ENCODE data around the gene SLF1. TPM values are rescaled to one million over a fixed set of nuclear protein-coding genes. Genes with fewer than 3 reads are reported as not detected.

Gene SLF1
- polyA plus RNA-seq, 1 of the 3 experiments (the other 2 are of a cell fraction), result 5.5 TPM

DNA sequence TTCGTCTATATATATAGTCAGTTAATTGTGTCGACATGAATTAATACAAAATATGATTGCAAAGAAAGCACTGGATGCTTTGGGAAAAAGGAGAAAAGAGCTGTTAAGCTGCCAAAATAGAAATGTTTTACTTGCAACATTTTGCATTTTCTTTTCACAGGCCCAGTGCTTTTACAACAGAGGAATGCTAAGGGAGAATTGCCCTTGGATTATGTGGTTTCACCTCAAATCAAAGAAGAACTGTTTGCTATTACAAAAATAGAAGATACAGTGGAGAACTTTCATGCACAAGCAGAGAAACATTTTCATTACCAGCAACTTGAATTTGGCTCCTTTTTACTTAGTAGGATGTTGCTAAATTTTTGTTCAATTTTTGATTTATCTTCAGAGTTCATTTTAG, 76.2 kb downstream of the SLF1 start:
- no peak for DNase-seq
- Histone ChIP-seq H3K27me3 (ENCODE audit: insufficient read depth) (no peaks in the 10 kb centered on the region), H3K79me2 (ENCODE audit: insufficient read depth) (no peaks in the 10 kb centered on the region), H4K20me1 (ENCODE audit: insufficient read depth) (no peaks in the 10 kb centered on the region), H3K4me3 (ENCODE audit: low read depth in 2 of 2, low read length in 1 of 2) (no peak overlapping the region), H2AFZ (ENCODE audit: low read depth) (no peak overlapping the region), H3K9me2 (no peaks in the 10 kb centered on the region), H3K4me1 (ENCODE audit: control insufficient read depth in 1 of 2, insufficient read depth in 2 of 2, low read depth in 1 of 2, low read length in 1 of 2) (peaks cover 12 to 18% of the 10 kb centered on the region in 2 experiments), H3K4me2 (no peak overlapping the region), H3K27ac (ENCODE audit: low read depth in 2 of 2, low read length in 1 of 2) (no peak overlapping the region), H3K36me3 (replicated peaks in 1 of 2; ENCODE audit: control insufficient read depth in 1 of 2, insufficient read depth in 2 of 2, low read length in 1 of 2) (peaks cover 13 to 22% of the 10 kb centered on the region in 2 experiments), H3K9ac (no peak overlapping the region), H3K9me3 (no peaks in the 10 kb centered on the region), H3F3A (replicated peaks; ENCODE audit: insufficient read depth) (peaks cover 32% of the 10 kb centered on the region)
- CTCF ChIA-PET, result no interaction called here
- POLR2A ChIA-PET, result no interaction called here
- TF ChIP-seq RXRA (IDR thresholded peaks at IDR 0.05; ENCODE audit: borderline replicate concordance, low read depth), result no peak
- TF ChIP-seq SMC3 (IDR thresholded peaks at IDR 0.05; ENCODE audit: low read depth, low read length), result no peak
- TF ChIP-seq TEAD4 (IDR thresholded peaks at IDR 0.05; ENCODE audit: borderline replicate concordance, insufficient read depth), result no peak
- TF ChIP-seq, protein P1, sequence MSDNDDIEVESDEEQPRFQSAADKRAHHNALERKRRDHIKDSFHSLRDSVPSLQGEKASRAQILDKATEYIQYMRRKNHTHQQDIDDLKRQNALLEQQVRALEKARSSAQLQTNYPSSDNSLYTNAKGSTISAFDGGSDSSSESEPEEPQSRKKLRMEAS (IDR thresholded peaks at IDR 0.05; ENCODE audit: low read depth), result no peak
- TF ChIP-seq RFX5 (IDR thresholded peaks at IDR 0.05; ENCODE audit: low read length), result no peak
- no peak for TF ChIP-seq USF2 (IDR thresholded peaks at IDR 0.05; ENCODE audit: borderline replicate concordance, low read depth, low read length)
- TF ChIP-seq RCOR1 (IDR thresholded peaks at IDR 0.05; ENCODE audit: low read length), result no peak
- TF ChIP-seq CHD2 (IDR thresholded peaks at IDR 0.05; ENCODE audit: low read length, partially characterized antibody), result no peak
- no peak for TF ChIP-seq TCF12 (IDR thresholded peaks at IDR 0.05)
- TF ChIP-seq, protein P2, sequence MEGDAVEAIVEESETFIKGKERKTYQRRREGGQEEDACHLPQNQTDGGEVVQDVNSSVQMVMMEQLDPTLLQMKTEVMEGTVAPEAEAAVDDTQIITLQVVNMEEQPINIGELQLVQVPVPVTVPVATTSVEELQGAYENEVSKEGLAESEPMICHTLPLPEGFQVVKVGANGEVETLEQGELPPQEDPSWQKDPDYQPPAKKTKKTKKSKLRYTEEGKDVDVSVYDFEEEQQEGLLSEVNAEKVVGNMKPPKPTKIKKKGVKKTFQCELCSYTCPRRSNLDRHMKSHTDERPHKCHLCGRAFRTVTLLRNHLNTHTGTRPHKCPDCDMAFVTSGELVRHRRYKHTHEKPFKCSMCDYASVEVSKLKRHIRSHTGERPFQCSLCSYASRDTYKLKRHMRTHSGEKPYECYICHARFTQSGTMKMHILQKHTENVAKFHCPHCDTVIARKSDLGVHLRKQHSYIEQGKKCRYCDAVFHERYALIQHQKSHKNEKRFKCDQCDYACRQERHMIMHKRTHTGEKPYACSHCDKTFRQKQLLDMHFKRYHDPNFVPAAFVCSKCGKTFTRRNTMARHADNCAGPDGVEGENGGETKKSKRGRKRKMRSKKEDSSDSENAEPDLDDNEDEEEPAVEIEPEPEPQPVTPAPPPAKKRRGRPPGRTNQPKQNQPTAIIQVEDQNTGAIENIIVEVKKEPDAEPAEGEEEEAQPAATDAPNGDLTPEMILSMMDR (IDR thresholded peaks at IDR 0.05), result no peak
- TF ChIP-seq MXI1 (IDR thresholded peaks at IDR 0.05; ENCODE audit: low read depth, low read length), result no peak
- no peak for TF ChIP-seq NRF1 (IDR thresholded peaks at IDR 0.05; ENCODE audit: low read depth, low read length)
- TF ChIP-seq, protein P3, sequence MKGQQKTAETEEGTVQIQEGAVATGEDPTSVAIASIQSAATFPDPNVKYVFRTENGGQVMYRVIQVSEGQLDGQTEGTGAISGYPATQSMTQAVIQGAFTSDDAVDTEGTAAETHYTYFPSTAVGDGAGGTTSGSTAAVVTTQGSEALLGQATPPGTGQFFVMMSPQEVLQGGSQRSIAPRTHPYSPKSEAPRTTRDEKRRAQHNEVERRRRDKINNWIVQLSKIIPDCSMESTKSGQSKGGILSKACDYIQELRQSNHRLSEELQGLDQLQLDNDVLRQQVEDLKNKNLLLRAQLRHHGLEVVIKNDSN (IDR thresholded peaks at IDR 0.05; ENCODE audit: borderline replicate concordance, low read depth), result no peak
- WGBS (ENCODE audit: low lambda C conversion rate), result over 99% methylated on average over 2 of the region's 2 CpGs

DNA sequence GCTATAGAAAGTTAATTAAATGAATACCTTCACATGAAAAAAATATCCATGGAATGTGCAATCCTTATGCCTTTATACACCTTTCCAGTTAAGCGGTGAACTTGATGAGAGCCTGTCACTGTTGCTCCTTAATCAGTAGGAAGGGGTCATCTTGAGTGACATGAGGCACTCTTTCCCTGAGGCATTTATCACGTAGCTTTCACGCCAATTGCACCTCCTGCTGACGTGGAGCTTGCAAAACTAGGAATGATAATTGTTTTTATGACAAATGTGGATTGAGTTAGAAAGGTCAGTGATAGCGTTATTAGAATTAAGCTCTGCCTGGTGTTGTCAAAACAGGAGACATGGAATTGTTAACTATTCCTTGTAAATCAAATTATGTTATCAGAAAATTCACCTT, 79.7 kb downstream of the SLF1 start:
- ChIA-PET POLR2A (no interaction called here), CTCF (interaction anchor here (0.6 to 1.3 kb wide), 4 partner anchors 21 to 1824 kb away, joined by 3 to 4 read pairs (median 3); no protein-coding TSS in a partner anchor)
- Histone ChIP-seq H2AFZ (ENCODE audit: low read depth) (no peak overlapping the region), H3K9ac (no peak overlapping the region), H3K4me1 (ENCODE audit: control insufficient read depth in 1 of 2, insufficient read depth in 2 of 2, low read depth in 1 of 2, low read length in 1 of 2) (peaks cover 0 to 3% of the 10 kb centered on the region in 2 experiments; a peak in 2 of 4 replicates), H3K27me3 (ENCODE audit: insufficient read depth) (no peaks in the 10 kb centered on the region), H3K36me3 (replicated peaks in 1 of 2; ENCODE audit: control insufficient read depth in 1 of 2, insufficient read depth in 2 of 2, low read length in 1 of 2) (peaks cover 0 to 31% of the 10 kb centered on the region in 2 experiments), H3K79me2 (ENCODE audit: insufficient read depth) (no peaks in the 10 kb centered on the region), H4K20me1 (ENCODE audit: insufficient read depth) (no peaks in the 10 kb centered on the region), H3K9me2 (no peaks in the 10 kb centered on the region), H3K4me3 (ENCODE audit: low read depth in 2 of 2, low read length in 1 of 2) (no peak overlapping the region), H3F3A (replicated peaks; ENCODE audit: insufficient read depth) (peaks cover 17% of the 10 kb centered on the region), H3K27ac (ENCODE audit: low read depth in 2 of 2, low read length in 1 of 2) (no peak overlapping the region; a peak in 1 of 4 replicates), H3K4me2 (no peak overlapping the region), H3K9me3 (no peaks in the 10 kb centered on the region)
- WGBS (ENCODE audit: low lambda C conversion rate), result 91% methylated on average over 5 of the region's 5 CpGs
- DNase-seq, result no peak
- TF ChIP-seq GATA2 (CRISPR knock-in tag; IDR thresholded peaks at IDR 0.05) (no peak), EZH2phosphoT487 (IDR thresholded peaks at IDR 0.05; ENCODE audit: borderline replicate concordance, low read depth) (no peak), REST (IDR thresholded peaks at IDR 0.05; ENCODE audit: low read depth, low read length) (no peak), USF2 (IDR thresholded peaks at IDR 0.05; ENCODE audit: borderline replicate concordance, low read depth, low read length) (no peak), IRF3 (IDR thresholded peaks at IDR 0.05; ENCODE audit: low read depth, low read length) (no peak), TAF1 (IDR thresholded peaks at IDR 0.05; ENCODE audit: borderline replicate concordance, low read depth, low read length) (no peak)

Measured in SK-N-SH (cell line).